Suprapubic skin (tissue), 4 donors: ENCODE results near the gene GMPR.

Experiments
- EP300 ChIP-seq: sonication (generic); formaldehyde crosslinking; IDR thresholded peaks from one replicate; pipeline ENCODE4 v1.6.1; 2017; ENCODE audit warnings: antibody characterized with exemption
- POLR2A ChIP-seq, 2 donors: fragments of 450-650 bp; IDR thresholded peaks; one replicate each; pipeline ENCODE4 v1.6.1; 2017; ENCODE audit warnings: antibody characterized with exemption in 2 of 2, mild to moderate bottlenecking in 2 of 2, moderate library complexity in 2 of 2
- POLR2AphosphoS5 ChIP-seq, 3 donors: sonication (generic); formaldehyde crosslinking; IDR thresholded peaks; one replicate each; pipeline ENCODE4 v1.6.1; 2017; ENCODE audit warnings: antibody characterized with exemption in 3 of 3
- TF ChIP-seq, protein P1 (sequence below), 2 donors: fragments of 200-600 bp in 1 of 2; fragments of 450-650 bp in 1 of 2; sonication (generic) in 1 of 2; IDR thresholded peaks; one replicate each; pipeline ENCODE4 v1.5.1; 2016 to 2019; ENCODE audit warnings: antibody characterized with exemption in 2 of 2, mild to moderate bottlenecking in 1 of 2, moderate library complexity in 1 of 2

GRCh38 chr6:16198061-16198705, 40.2 kb upstream of the GMPR start:
- TF ChIP-seq, protein P1, sequence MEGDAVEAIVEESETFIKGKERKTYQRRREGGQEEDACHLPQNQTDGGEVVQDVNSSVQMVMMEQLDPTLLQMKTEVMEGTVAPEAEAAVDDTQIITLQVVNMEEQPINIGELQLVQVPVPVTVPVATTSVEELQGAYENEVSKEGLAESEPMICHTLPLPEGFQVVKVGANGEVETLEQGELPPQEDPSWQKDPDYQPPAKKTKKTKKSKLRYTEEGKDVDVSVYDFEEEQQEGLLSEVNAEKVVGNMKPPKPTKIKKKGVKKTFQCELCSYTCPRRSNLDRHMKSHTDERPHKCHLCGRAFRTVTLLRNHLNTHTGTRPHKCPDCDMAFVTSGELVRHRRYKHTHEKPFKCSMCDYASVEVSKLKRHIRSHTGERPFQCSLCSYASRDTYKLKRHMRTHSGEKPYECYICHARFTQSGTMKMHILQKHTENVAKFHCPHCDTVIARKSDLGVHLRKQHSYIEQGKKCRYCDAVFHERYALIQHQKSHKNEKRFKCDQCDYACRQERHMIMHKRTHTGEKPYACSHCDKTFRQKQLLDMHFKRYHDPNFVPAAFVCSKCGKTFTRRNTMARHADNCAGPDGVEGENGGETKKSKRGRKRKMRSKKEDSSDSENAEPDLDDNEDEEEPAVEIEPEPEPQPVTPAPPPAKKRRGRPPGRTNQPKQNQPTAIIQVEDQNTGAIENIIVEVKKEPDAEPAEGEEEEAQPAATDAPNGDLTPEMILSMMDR (IDR thresholded peaks at IDR 0.05), result no peak
- TF ChIP-seq POLR2A (IDR thresholded peaks at IDR 0.05) (no peak), EP300 (no peak), POLR2AphosphoS5 (IDR thresholded peaks at IDR 0.05) (no peak)
